ENCODE data around the gene SINHCAF. TPM values are rescaled to one million over a fixed set of nuclear protein-coding genes. Genes with fewer than 3 reads are reported as not detected.
A peak's percentile ranks its signal among the peaks of the same experiment; 100 is the strongest.

Gene SINHCAF
- total RNA-seq, 1 donor from 2014 or later, result 154 TPM

DNA sequence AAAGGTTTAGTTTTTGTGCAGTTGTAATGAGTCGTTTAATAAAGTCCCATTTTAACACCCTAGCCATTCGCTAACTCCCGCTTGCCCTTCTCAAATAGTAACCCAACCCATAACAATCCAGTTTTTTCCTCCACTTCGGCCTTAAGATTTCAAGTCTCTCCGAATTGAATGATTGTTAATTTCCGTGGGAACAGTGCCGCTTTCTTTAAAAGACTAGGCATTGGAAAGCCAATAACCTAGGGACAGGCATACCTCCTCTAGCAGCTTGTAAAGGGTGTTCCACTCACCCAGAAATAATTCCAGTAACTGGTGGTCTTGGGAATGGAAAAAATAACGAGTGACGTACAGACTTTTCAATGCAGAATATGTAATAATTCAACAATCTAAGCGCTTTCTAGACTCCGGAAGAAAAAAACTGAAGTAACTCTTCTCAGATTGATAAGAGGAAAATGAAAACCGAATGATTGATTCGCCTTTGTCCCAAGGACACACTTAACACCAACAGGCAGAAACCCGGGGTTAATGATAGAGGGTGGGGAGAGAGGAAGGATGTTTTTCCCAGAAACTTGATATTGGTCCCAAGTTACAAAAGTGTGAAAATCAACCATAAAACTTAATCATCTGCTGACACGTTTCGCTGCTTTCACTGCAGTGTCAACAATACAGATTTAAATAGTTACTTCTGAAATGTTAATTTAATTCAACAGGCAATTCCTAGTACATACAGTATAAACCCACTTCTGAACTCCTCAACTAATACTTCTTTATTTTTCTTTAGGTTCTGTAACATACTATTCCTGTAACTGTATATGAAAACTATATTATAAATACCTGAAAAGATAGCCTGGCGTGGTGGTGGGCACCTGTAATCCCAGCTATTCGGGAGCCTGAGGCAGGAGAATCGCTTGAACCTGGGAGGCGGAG, 1.0 kb upstream of the SINHCAF start:
- TF ChIP-seq, protein P1, sequence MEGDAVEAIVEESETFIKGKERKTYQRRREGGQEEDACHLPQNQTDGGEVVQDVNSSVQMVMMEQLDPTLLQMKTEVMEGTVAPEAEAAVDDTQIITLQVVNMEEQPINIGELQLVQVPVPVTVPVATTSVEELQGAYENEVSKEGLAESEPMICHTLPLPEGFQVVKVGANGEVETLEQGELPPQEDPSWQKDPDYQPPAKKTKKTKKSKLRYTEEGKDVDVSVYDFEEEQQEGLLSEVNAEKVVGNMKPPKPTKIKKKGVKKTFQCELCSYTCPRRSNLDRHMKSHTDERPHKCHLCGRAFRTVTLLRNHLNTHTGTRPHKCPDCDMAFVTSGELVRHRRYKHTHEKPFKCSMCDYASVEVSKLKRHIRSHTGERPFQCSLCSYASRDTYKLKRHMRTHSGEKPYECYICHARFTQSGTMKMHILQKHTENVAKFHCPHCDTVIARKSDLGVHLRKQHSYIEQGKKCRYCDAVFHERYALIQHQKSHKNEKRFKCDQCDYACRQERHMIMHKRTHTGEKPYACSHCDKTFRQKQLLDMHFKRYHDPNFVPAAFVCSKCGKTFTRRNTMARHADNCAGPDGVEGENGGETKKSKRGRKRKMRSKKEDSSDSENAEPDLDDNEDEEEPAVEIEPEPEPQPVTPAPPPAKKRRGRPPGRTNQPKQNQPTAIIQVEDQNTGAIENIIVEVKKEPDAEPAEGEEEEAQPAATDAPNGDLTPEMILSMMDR (conservative IDR thresholded peaks at IDR 0.05), result no peak
- H3K4me1 Mint-ChIP-seq (ENCODE audit: unreplicated experiment), result peaks cover 12% of the 10 kb centered on the region

DNA sequence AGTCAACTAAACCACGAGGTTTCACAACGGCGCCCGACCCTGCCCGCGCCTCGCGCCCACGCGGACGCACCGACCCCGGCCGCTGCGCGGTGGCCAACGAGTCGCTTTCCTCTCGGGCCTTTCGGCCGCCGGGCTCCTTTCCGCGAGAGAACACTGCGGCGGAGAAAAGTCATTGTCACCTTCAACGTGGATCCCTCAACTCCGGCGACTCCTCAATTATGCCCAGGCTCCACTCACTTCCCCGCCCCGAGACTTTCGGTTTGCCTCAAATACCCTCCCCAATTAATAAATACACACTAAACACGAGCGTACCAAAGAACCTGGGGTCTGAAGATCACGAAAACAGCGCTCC, 450 bp downstream of the SINHCAF start:
- no peak for DNase-seq (ENCODE audit: extremely low spot score, unreplicated experiment)
- H3K4me1 Mint-ChIP-seq (ENCODE audit: unreplicated experiment), result peaks cover 20% of the 10 kb centered on the region
- TF ChIP-seq, protein P1 (conservative IDR thresholded peaks at IDR 0.05), result no peak
- H3K27ac Mint-ChIP-seq, result peak overlapping the region; percentile 98
- no peaks in the 10 kb centered on the region for H3K9me3 Mint-ChIP-seq
- H3K4me3 Mint-ChIP-seq, result peak overlapping the region; percentile 96
- H3K27me3 Mint-ChIP-seq, result peaks cover 7% of the 10 kb centered on the region
- H3K36me3 Mint-ChIP-seq, result peaks cover 12% of the 10 kb centered on the region

More for the DNA sequence above, 1.0 kb upstream of the SINHCAF start:
- H3K36me3 Mint-ChIP-seq, result peaks cover 12% of the 10 kb centered on the region
- H3K4me3 Mint-ChIP-seq, result peak overlapping the region; percentile 96
- DNase-seq (ENCODE audit: extremely low spot score, unreplicated experiment), result no peak
- H3K9me3 Mint-ChIP-seq, result no peaks in the 10 kb centered on the region
- peak overlapping the region; percentile 98 for H3K27ac Mint-ChIP-seq
- peaks cover 7% of the 10 kb centered on the region for H3K27me3 Mint-ChIP-seq

DNA sequence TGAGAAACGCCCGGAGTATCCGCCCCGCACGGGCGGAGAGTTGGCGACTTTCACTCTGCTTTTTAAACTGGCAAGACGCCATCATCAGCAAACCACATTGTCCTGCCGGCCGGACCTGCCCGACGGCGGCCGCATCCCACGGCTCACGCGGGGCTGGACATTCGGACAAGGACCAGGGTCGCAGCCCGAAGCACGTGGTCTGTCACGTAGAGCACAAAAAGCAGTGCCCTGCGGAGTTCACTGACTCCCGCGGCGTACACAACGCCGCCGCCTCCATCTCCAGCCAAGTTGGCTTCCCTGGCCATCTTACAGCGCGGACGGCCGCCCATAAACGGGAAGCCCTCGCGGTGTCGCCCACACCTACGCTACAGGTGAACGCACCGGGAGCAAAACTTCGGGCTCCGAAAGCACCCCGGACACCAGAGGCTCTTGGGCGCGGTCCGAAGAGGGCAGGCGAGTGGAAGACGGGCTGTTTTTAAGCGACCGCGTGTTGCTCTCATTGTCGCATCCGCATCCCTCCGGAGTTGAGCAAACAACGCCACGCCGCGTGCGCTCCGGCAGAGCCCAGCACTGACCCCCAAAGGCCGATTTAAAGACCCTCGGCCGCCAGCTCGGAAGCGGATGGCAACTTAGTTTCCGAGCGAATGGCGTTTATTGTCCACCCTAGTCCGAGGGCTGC, 966 bp downstream of the SINHCAF start:
- no peaks in the 10 kb centered on the region for H3K9me3 Mint-ChIP-seq
- DNase-seq (ENCODE audit: extremely low spot score, unreplicated experiment), result peak; percentile 73
- TF ChIP-seq, protein P1 (conservative IDR thresholded peaks at IDR 0.05), result no peak

DNA sequence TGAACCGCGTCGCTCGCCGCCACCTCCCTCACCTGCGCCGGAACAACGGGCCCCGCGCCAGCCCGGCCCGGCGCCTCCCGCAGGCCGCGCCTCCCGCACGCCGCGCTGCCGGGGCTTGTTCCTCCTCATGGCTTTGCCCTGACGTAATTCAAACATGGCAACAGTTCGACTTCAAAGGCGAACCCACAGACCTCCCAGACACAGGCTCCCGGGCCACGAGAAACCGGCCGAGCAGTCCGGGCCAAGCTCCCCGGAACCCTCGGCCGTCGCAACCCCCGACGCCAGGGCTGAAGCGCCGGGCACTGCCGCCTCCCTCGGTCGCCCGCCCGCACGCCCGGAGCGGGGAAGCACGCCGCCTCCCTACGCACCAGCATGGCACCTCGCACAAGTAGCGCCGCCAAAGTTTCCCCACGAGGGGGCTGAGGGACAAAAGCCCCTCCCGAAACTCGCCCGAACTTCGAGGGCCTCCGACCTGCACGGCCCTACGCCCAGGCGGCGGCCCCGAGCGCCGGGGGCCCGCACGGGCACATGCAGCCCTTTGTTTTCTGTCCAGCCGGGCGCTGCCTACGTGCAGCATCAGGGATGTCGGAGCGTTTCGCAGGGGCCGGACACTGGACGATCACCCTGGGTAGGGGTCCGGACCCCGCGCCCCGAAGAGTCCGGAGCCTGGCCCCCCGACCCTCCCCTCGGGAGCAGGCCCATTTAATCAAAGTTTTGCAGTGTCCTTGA, 1.7 kb downstream of the SINHCAF start:
- Mint-ChIP-seq H3K27ac (peak overlapping the region; percentile 98), H3K36me3 (peaks cover 21% of the 10 kb centered on the region), H3K4me3 (peak overlapping the region; percentile 96), H3K27me3 (peaks cover 7% of the 10 kb centered on the region), H3K4me1 (ENCODE audit: unreplicated experiment) (peaks cover 31% of the 10 kb centered on the region), H3K9me3 (no peaks in the 10 kb centered on the region)
- DNase-seq (ENCODE audit: extremely low spot score, unreplicated experiment), result peak; percentile 84
- TF ChIP-seq, protein P1 (conservative IDR thresholded peaks at IDR 0.05), result peak; percentile 53

More for the DNA sequence above, 966 bp downstream of the SINHCAF start:
- peaks cover 17% of the 10 kb centered on the region for H3K36me3 Mint-ChIP-seq
- peak overlapping the region; percentile 96 for H3K4me3 Mint-ChIP-seq
- peaks cover 7% of the 10 kb centered on the region for H3K27me3 Mint-ChIP-seq
- peaks cover 24% of the 10 kb centered on the region for H3K4me1 Mint-ChIP-seq (ENCODE audit: unreplicated experiment)
- peak overlapping the region; percentile 98 for H3K27ac Mint-ChIP-seq

DNA sequence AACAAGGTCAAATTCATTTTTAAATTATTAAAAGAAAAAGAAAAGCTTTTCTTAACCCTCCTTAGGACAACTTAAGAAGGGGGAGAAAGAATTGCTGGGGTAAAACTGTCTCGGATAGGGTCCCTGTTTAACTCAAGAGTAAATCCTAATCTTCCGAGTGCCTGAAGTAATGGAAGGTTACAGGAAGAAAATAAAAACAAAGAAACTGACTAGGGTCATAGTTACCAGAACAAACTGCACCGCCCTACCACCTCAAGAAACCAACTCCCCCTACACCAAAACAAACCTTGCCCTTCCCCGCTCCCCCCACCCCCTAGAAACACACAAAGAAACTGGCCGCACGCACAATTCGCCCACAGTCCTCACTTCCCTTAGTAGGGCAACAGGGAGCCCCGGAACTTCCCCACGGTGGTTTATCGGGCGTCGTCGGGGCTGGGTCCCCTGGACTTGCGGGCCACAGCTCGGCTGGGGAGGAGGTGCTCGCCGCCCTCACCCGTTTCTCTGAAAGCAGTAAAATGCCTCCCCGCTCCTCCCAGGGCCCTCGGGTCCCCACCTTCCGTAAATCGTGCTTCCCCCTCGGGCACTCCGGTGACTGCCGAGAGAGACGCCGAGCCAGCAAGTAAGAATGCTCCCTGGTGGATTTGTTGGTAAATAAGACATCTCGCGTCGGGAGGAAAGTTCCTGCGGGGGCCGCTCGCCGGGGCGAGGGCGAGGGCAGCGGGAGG, 2.4 kb downstream of the SINHCAF start:
- TF ChIP-seq, protein P1 (conservative IDR thresholded peaks at IDR 0.05), result no peak
- Mint-ChIP-seq H3K4me1 (ENCODE audit: unreplicated experiment) (peaks cover 32% of the 10 kb centered on the region), H3K36me3 (peaks cover 21% of the 10 kb centered on the region), H3K27me3 (peaks cover 7% of the 10 kb centered on the region), H3K4me3 (peak overlapping the region; percentile 96), H3K27ac (peak overlapping the region; percentile 98), H3K9me3 (no peaks in the 10 kb centered on the region)
- DNase-seq (ENCODE audit: extremely low spot score, unreplicated experiment), result no peak

Data from type B pancreatic cell (in vitro differentiated cells).